Tibial artery (tissue), 4 donors: ENCODE results near the gene GOPC.
"Not testable (repeated sequence)": the region's sequence is repeated elsewhere in the genome, so short reads cannot be mapped to it uniquely, and the experiment has no call there.

ENCODE experiments used
- DNase-seq, 2 donors: peaks; one replicate each; pipeline ENCODE4 v3.0.0-alpha.2; 2019
- H3K27ac ChIP-seq, 2 donors: fragments of 200-600 bp; sonication (generic) in 1 of 2; 1 replicate in 1 of 2; 2 replicates in 1 of 2; pipeline ENCODE4 v1.5.1; 2018 to 2019; ENCODE audit warnings: mild to moderate bottlenecking in 1 of 2
- H3K27me3 ChIP-seq, 2 donors: fragments of 200-600 bp; sonication (generic) in 1 of 2; one replicate each; pipeline versions ENCODE4 v1.5.1 to v1.6.0; 2016 to 2019
- H3K36me3 ChIP-seq, 3 donors: fragments of 200-600 bp; sonication (generic) in 2 of 3; one replicate each; pipeline ENCODE4 v1.5.1; 2016 to 2019; ENCODE audit warnings: mild to moderate bottlenecking in 2 of 3
- H3K4me1 ChIP-seq, 4 donors: fragments of 200-600 bp; sonication (generic) in 2 of 4; 1 replicate in 3 of 4; 2 replicates in 1 of 4; pipeline ENCODE4 v1.5.1; 2016 to 2019
- H3K4me3 ChIP-seq, 2 donors: fragments of 200-600 bp; sonication (generic) in 1 of 2; 1 replicate in 1 of 2; 2 replicates in 1 of 2; pipeline ENCODE4 v1.5.1; 2018 to 2019; ENCODE audit warnings: mild to moderate bottlenecking in 2 of 2
- H3K9me3 ChIP-seq, 3 donors: fragments of 200-600 bp; sonication (generic) in 1 of 3; one replicate each; pipeline ENCODE4 v1.5.1; 2016 to 2019
- intact Hi-C: fragments of 100-400 bp; cut with DNase I; formaldehyde crosslinking; loops from one replicate; pipeline ENCODE4 v1.15.0; 2023; ENCODE audit warnings: low total_unique reads
- TF ChIP-seq, protein P1 (sequence below), 2 experiments: fragments of 200-600 bp in 1 of 2; fragments of 450-650 bp in 1 of 2; IDR thresholded peaks; one replicate each; pipeline ENCODE4 v1.5.1; 2017 to 2019; ENCODE audit warnings: antibody characterized with exemption in 2 of 2, mild to moderate bottlenecking in 1 of 2, moderate library complexity in 1 of 2

GOPC gene

GRCh38 chr6:117520603-117521395 lies 81.5 kb downstream of the GOPC start:
- no peak overlapping the region for H3K4me3 ChIP-seq
- no peaks in the 10 kb centered on the region for H3K27me3 ChIP-seq
- no peaks in the 10 kb centered on the region for H3K4me1 ChIP-seq
- peaks cover 0 to 7% (median 0%) of the 10 kb centered on the region in 3 donors for H3K36me3 ChIP-seq
- no peaks in the 10 kb centered on the region for H3K9me3 ChIP-seq
- H3K27ac ChIP-seq = no peak overlapping the region
- intact Hi-C loops = no loop called here
- TF ChIP-seq, protein P1, sequence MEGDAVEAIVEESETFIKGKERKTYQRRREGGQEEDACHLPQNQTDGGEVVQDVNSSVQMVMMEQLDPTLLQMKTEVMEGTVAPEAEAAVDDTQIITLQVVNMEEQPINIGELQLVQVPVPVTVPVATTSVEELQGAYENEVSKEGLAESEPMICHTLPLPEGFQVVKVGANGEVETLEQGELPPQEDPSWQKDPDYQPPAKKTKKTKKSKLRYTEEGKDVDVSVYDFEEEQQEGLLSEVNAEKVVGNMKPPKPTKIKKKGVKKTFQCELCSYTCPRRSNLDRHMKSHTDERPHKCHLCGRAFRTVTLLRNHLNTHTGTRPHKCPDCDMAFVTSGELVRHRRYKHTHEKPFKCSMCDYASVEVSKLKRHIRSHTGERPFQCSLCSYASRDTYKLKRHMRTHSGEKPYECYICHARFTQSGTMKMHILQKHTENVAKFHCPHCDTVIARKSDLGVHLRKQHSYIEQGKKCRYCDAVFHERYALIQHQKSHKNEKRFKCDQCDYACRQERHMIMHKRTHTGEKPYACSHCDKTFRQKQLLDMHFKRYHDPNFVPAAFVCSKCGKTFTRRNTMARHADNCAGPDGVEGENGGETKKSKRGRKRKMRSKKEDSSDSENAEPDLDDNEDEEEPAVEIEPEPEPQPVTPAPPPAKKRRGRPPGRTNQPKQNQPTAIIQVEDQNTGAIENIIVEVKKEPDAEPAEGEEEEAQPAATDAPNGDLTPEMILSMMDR (IDR thresholded peaks at IDR 0.05) = no peak
- no peak for DNase-seq

DNA sequence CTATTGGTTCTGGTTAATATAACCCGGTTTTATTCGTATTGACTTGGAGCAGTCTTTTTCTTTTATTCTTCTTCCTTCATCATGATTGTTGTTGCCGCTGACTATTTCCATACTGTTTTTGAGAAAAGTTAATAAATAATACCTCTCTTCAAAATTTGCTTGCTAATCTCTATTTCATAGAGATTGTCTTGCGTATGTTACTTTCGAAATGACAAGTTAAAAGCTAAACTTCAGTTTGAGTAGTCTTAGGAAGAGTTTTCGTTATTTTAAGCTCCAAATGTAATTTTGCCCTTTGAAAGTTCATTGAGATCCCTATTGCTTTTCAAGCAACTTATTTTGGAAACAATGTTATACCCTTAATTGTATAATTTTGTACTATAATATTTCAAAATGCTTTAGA lies 83.4 kb downstream of the GOPC start:
- no peak for DNase-seq
- Histone ChIP-seq H3K27me3 (no peaks in the 10 kb centered on the region), H3K4me3 (no peak overlapping the region), H3K36me3 (peaks cover 0 to 7% (median 0%) of the 10 kb centered on the region in 3 donors), H3K4me1 (peaks cover 0 to 2% (median 0%) of the 10 kb centered on the region in 4 donors), H3K9me3 (no peaks in the 10 kb centered on the region), H3K27ac (no peak overlapping the region)
- TF ChIP-seq, protein P1 (IDR thresholded peaks at IDR 0.05) = no peak
- intact Hi-C loops = no loop called here

GRCh38 chr6:117517995-117518394 lies 84.3 kb downstream of the GOPC start:
- H3K36me3 ChIP-seq, H3K4me1 ChIP-seq, H3K27me3 ChIP-seq, H3K4me3 ChIP-seq, H3K27ac ChIP-seq, H3K9me3 ChIP-seq, intact Hi-C loops, DNase-seq: not testable (repeated sequence)

- TF ChIP-seq, protein P1 (IDR thresholded peaks at IDR 0.05) = no peak
- Histone ChIP-seq H3K27me3 (no peaks in the 10 kb centered on the region), H3K9me3 (no peaks in the 10 kb centered on the region), H3K4me1 (peaks cover 0 to 14% (median 0%) of the 10 kb centered on the region in 4 donors), H3K4me3 (no peak overlapping the region), H3K27ac (no peak overlapping the region), H3K36me3 (peaks cover 0 to 3% (median 0%) of the 10 kb centered on the region in 3 donors)
- intact Hi-C loops = no loop called here
- DNase-seq = no peak
Observed at GRCh38 chr6:117515326-117515725, 87.0 kb downstream of the GOPC start.

- H3K27me3 ChIP-seq = no peaks in the 10 kb centered on the region
- DNase-seq = no peak
- no peaks in the 10 kb centered on the region for H3K9me3 ChIP-seq
- TF ChIP-seq, protein P1 (IDR thresholded peaks at IDR 0.05) = no peak
- no peaks in the 10 kb centered on the region for H3K36me3 ChIP-seq
- intact Hi-C loops = no loop called here
- no peak overlapping the region for H3K4me3 ChIP-seq
- H3K4me1 ChIP-seq = peaks cover 0 to 14% (median 0%) of the 10 kb centered on the region in 4 donors
- H3K27ac ChIP-seq = no peak overlapping the region
Observed at GRCh38 chr6:117514655-117515054, 87.7 kb downstream of the GOPC start.

DNA sequence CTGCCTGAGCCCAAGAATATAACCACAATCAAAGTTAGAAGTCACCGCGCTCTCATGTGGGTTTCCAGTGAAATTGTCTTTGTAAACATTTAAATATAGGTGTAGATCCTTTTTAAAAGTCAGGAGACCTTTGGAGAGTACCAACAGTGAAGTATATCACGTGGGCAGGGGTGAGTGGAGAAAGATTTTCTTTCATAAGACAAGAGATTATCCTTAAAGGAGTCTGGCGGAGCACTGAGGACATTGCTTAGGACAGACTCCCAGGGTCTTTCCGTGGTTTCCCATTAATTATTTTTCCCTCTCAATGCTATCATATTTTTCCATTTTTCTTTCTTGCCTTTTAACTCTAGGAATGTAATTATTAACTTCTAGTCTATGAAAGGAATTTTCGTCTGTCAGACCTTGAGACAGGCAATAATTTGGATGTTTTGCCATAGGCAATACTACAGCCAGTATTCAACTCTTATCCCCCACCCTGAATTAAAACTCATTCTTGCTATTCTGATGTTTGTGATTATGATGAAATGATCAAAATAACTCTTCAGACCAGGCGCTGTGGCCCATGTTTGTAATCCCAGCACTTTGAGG lies 88.4 kb downstream of the GOPC start:
- H3K4me3 ChIP-seq = no peak overlapping the region
- H3K9me3 ChIP-seq = no peaks in the 10 kb centered on the region
- TF ChIP-seq, protein P1 (IDR thresholded peaks at IDR 0.05) = no peak
- H3K4me1 ChIP-seq = peaks cover 0 to 14% (median 0%) of the 10 kb centered on the region in 4 donors
- H3K27ac ChIP-seq = no peak overlapping the region
- H3K36me3 ChIP-seq = no peaks in the 10 kb centered on the region
- intact Hi-C loops = no loop called here
- no peaks in the 10 kb centered on the region for H3K27me3 ChIP-seq
- no peak for DNase-seq
